HuH-7.5 (cell line): ENCODE results near the gene AWAT2.

Experiments
- DNase-seq: peaks from one replicate; pipeline ENCODE4 v3.0.0; 2011; ENCODE audit warnings: low spot score

AWAT2 gene, protein sequence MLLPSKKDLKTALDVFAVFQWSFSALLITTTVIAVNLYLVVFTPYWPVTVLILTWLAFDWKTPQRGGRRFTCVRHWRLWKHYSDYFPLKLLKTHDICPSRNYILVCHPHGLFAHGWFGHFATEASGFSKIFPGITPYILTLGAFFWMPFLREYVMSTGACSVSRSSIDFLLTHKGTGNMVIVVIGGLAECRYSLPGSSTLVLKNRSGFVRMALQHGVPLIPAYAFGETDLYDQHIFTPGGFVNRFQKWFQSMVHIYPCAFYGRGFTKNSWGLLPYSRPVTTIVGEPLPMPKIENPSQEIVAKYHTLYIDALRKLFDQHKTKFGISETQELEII

GRCh38 chrX:70049925-70050324, at the start of gene AWAT2:
AWAT2 (minus strand) TSS chrX:70049938; CDS start chrX:70049932, 6 bp downstream.
- DNase-seq, result no peak

GRCh38 chrX:70096052-70096451, 46.3 kb upstream of the AWAT2 start:
- no peak for DNase-seq

DNA sequence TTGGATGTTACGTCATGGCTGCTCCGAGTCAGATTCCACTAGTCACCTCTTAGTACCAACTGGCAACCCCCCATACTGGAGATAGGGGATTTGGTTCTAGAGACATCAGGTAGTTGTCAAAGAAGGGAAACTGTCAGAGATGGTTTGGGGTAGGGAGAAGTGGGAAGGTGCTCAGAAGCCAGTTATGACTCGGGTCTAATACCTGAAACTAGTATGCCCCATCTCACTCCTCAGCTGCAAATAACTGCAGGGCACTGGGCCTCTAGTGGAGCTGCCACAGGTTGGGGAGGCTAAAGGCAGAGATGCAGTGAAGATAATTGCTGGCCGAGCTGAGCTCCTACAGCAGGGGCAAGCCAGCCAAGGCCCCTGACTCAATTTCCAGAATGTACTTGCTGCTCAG, 42.5 kb upstream of the AWAT2 start:
- DNase-seq, result no peak

DNA sequence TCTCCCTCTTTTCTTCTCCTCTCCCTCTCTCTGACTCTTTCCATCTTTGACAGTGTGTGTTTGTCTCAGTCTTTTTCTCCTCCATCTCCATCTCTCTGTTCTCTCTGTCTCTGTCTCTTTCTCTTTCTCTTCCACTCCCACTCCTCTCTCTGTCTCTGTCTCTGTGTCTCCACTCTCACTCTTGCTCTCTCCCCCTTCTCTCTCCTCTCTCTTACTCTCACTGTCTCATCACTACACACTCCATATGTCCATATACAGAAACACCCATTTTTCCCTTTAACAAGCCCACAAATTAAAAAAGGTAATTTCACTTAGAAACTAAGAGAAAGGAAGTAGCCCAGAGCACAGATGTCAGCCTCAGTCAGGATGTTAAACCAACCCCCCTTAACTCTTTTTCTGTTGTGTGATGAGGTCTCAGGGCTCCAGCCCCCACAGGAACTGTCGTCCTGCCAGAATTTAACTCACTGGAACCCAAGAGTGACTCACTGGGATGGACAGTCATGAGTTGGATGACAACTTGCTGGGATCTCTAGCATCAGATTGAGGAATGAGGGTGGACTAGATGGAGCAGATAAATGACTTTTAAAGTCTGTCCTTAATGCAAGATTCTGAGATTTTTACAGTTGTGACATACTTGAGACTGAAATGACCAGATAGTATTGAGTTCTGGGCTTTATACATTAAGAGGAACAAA, 40.0 kb upstream of the AWAT2 start:
- DNase-seq, result no peak

GRCh38 chrX:70088751-70089150, 39.0 kb upstream of the AWAT2 start:
- no peak for DNase-seq

DNA sequence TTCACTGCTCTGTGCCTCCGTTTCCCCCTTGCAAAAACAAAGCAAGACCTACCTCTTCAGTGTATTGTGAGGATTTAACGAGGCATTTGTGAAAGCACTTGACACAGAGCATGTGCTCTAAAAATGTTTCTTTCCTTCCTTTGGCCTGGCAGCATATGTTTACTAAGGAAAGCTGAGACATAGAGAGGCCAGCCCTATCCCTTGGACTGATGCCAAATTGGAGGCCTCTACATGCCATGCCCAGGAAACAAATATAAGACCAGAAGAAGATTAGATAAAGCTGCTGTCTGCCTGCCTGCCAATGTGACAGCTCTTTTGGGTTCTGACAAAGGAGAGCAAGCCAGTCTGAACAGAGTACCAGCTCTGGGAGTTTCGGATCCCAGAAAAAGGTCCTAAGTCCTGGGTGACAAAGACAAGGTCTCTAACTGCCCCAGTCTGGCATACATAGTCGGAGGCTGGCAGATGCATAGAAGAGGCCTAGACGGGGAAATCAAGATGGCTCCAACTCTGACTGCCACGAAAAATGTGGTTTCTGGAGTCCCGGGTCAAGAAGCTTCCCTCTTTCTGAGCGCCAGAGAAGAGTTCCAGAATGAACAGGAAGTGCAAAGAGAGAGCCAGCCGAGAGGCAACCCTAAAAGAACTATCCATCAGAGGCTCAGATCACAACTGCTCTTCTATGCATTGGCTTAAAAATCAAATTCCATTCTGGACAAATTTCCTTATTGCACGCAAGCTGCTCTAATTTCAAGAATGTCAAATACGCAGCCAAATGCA, 38.3 kb upstream of the AWAT2 start:
- no peak for DNase-seq

- DNase-seq, result no peak
These were observed 35.0 kb upstream of the AWAT2 start for GRCh38 chrX:70084592-70085240.

- DNase-seq, result no peak
These were observed 33.0 kb upstream of the AWAT2 start for GRCh38 chrX:70082723-70083122.

- DNase-seq, result no peak
These were observed 30.1 kb upstream of the AWAT2 start for GRCh38 chrX:70079870-70080269.

DNA sequence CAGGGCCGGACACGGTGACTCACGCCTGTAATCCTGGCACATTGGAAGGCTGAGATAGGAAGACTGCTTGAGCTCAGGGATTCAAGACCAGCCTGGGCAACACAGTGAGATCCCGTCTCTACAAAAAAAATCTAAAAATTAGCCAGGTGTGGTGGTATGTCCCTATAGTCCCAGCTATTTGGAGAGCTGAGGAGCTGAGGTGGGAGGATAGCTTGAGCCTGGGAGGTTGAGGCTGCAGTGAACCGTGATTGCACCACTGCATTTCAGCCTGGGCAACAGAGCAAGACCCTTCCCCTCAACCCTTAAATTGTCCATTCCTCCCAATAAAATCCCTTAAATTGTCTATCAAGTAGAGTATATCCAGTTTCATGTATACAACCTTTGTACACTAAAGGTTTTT, 29.6 kb upstream of the AWAT2 start:
- DNase-seq, result no peak

DNA sequence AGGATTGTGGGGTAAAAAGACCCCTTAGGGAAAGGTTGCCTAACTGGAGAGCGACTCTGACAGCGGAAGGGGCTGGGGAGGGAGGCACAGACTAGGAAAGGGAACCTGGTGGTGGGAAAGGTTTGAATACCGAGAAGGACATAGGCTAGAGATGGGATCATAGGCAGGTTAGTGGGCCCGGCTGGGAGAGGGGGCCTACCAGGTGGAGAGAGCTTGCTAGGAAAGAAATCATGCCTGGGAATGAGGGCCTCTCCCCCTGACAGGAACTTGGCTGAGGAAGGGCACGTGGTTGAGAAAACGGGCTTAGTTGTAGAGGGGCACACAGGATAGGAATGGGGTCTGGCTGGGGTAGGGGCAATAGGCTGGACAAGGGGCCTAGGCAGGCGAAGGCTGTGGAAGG, 16.9 kb upstream of the AWAT2 start:
- DNase-seq, result no peak

DNA sequence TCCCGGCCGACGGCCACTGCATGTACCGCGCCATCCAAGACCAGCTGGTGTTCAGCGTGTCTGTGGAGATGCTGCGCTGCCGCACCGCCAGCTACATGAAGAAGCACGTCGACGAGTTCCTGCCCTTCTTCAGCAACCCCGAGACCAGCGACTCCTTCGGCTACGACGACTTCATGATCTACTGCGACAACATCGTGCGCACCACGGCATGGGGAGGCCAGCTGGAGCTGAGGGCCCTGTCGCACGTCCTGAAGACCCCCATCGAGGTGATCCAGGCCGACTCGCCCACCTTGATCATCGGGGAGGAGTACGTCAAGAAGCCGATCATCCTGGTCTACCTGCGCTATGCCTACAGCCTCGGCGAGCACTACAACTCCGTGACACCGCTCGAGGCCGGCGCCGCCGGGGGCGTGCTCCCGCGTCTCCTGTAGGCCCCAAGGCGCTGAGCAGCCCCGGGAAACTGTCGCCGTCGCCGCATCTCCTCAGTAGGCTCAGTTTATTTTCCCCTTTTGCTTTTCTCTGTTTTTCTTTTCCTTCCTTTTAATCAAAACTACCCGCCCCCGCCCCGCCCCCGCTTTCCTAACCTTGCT, 13.3 kb upstream of the AWAT2 start:
- DNase-seq, result no peak

DNA sequence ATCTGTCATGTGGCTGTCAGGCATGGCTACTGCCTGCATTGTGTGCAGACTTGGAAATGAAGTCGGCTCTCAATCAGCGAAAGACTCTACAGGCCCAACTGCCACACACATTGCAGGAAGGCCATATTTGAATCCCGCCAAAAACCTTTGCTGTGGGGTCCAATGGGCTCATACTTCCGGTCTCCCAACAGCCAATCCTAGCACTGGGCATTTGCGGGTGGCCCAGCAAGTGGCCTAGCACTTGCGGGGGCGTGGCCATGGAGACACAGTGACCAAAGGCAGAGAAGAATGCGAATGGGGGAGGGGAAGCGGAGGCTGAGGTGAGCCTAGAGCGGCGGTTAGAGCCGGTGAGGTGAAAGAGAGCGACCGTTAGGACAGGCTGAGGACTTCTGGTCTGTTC, 12.3 kb upstream of the AWAT2 start, which contains the start of gene OTUD6A:
TSS of gene OTUD6A (plus strand) at position 382 of the 400 bp plus-strand sequence. CDS start 68 bp downstream, outside the sequence.
- no peak for DNase-seq

- DNase-seq, result no peak
These were observed 4.7 kb upstream of the AWAT2 start for GRCh38 chrX:70054391-70054790.

GRCh38 chrX:70052895-70053615, 3.3 kb upstream of the AWAT2 start:
- no peak for DNase-seq

DNA sequence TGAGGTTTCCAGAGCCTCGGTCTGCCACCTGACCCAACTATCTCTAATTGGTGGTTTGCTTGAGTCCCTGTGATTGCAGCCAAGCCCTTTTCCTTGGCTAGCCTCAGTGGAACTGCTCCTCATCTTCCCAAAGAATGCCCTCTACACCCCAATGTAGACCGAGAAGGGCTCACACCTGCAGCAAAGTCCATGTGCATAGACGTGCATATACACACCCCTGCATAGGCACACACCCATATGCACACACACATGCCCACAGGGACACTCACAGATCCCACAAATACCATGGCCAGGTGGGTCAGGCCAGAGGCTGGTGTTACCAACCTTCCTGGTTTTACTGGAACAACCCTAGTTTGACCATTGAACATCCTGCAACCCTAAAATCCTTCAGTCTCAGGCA, 332 bp downstream of the AWAT2 start:
- DNase-seq, result no peak

- DNase-seq, result no peak
These were observed 2.8 kb downstream of the AWAT2 start for GRCh38 chrX:70046978-70047377.

DNA sequence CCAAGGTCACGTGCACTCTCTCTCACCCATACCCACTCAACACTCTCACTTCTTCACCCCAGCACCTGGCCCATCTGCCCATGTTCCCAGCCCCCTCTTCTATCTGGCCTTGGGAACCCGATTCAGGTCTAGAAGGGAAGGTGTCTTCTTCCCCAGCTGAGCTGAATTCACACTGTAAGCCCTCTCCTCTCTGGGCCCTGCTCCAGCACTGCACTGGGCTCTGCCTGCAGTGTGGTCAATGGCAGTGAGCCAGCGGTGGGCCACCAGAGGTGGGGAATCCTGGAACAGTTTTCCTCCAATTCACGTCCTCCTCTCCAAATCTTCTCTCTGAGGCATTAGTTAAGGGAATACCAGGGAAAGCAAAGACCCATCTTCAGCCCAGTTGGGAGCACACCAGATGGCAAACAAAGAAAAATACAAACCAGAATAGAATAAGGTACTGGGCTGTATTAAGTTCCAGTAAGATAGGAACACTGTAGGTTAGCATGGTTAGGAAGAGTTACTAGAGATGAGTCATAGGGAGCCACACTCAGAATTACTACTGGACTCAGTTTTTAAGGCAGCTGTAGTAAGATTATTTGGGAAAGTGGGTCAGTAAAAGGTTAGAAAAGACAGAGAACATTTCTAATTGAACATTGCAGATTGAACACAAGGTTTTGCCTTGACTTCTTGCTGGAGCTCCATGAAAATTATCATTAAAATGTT, 5.0 kb downstream of the AWAT2 start:
- no peak for DNase-seq

GRCh38 chrX:70043685-70044084, 6.1 kb downstream of the AWAT2 start:
- no peak for DNase-seq
